Dedifferentiated amniotic fluid mesenchymal stem cell (primary cell): ENCODE measurements around the gene TRIM8.

Source experiments
- DNase-seq: peaks from one replicate; pipeline ENCODE4 v3.0.0-alpha.2; 2016; ENCODE audit errors: extremely low spot score

TRIM8 gene

GRCh38 chr10:102644066-102644645 lies at the start of gene TRIM8:
Gene TRIM8 (plus strand): TSS chr10:102644479. CDS start chr10:102644618, 139 bp downstream.
- no peak for DNase-seq

DNA sequence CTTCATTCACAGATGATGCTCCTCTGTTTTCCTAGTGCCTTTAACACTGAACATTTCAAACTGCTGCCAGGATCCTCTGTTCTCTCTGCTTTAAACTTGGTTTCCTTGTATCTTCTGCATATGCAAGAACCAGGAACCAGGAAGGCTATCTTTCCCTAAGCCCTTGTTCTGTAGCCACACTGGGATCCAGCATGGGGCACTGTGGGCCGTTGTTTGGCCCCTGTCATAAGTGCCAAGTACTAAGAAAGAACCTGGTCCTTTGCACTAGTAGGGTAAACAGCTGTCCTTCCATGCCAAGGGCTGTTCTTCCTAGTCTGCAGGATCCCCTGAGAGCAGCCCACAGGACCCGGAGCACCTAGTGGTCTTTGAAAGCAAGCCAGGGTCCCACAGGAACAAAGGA lies 49.0 kb upstream of the TRIM8 start:
- no peak for DNase-seq

GRCh38 chr10:102595897-102596296 lies 48.4 kb upstream of the TRIM8 start:
- no peak for DNase-seq

DNA sequence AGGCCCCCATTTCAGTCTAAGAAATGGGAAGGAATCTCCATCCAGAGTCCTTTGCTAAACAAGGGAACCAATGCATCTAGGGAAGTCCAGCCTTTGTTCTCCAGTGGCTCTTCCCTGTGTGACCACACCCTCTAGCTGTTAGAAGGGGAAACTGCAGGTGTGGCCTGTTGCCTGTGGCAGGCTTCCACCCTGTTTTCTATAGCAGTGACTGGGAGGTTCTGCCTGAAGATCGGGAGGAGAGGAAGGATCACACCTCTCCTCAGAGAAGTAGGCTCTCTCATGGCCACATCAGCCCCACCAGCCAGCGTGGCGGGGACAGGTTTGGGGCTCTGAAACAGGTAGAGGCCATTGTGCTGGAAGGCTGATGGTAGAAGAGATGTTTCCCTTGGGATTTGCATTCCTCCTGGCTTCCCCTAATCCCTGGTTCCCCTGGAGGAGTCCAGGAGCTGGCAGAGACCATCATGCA lies 47.7 kb upstream of the TRIM8 start:
- DNase-seq, result peak; percentile 26

DNA sequence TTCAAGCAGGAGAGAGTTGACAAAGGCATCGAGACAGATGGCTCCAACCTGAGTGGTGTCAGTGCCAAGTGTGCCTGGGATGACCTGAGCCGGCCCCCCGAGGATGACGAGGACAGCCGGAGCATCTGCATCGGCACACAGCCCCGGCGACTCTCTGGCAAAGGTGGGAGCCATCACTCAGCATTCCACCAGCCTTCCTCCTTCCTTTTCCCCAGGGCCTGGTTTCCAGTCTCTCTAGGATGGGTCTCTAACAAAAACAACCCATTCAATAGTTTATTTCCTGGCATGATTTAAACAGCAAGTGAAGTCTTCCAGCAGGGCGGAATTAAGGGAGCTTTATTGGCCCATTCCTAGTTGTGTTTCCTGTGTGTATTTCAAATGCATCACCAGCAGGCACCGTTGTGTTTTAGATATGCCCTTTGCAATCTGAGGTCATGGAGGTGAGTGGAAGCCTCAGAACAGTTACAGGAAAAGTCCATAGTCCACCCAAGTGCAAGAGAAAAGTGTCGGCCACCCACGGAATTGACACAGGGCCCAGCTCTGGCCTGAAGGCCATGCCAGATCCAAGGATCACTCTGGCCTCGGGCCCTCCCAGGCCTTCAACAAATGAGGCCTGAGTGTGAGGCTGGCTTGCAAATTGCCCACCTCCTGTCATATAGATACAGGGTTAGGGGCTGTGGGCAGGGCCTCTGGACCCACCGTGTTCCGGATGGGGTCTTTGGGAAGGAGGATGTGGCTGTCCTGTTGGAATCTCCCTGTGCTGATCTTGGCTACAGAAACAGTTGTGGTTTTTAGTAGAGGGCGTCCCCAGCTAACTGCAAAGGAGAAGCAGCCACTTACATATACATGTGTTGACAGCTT lies 46.9 kb upstream of the TRIM8 start:
- no peak for DNase-seq

- no peak for DNase-seq
These were observed 46.0 kb upstream of the TRIM8 start for GRCh38 chr10:102598243-102598642.

- no peak for DNase-seq
These were observed 44.5 kb upstream of the TRIM8 start for GRCh38 chr10:102599565-102600327.

DNA sequence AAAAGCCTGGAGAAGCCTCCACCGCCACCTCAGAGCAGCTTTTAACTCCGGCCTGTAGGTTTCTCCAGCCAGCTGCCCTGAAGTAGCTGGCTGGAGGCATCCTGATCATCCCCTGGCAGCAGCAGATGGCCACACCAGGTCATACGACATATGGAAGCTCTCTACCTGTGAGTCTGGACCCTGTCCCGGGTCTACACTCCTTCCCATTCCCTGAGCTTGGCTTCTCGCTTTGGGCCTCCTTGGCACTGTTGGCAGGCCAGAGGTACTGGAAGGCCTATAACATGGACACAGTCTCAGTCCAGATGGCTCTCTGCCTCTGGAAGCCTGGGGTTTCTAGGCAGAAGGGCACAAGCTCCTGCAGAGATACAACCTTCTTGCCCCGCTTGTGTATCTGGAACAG lies 43.5 kb upstream of the TRIM8 start:
- no peak for DNase-seq

GRCh38 chr10:102601639-102602038 lies 42.6 kb upstream of the TRIM8 start:
- no peak for DNase-seq

DNA sequence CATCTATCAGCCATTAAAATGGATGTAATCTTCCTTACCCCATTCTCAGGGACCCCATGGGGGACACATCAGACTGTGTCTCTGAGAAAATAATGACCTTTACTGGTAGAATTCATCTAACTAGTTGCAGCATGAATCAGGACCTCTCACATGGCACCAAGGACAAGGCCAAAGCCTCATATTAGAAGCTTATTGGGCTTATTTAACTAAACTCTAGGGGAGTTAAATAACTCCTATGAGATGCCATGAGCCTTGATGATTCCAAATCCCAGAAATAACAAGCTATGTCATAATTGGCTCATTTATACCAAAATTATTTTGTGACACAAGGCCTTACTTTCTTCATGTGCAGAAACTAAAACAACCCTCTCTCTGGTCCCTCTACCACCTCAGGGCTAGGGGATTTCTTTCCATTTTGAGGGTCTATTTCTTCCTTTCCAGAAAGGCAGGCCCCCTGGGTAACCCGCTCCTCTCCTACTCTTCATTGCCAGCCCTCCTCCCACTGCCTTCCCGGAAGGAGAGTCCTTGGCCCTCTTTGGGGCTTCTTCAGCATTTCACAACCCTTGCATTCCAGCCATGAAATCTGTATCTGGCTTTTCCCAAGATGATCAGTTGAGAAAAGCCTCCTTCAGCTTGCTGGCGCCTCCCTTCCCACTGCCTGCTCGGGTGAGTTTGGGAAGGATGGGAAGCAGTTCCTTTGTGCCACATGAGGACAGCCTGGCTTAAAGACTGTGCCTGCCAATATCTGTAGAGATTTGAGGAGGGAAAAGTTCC lies 41.8 kb upstream of the TRIM8 start:
- peak; percentile 40 for DNase-seq

GRCh38 chr10:102603946-102604345 lies 40.3 kb upstream of the TRIM8 start:
- no peak for DNase-seq

DNA sequence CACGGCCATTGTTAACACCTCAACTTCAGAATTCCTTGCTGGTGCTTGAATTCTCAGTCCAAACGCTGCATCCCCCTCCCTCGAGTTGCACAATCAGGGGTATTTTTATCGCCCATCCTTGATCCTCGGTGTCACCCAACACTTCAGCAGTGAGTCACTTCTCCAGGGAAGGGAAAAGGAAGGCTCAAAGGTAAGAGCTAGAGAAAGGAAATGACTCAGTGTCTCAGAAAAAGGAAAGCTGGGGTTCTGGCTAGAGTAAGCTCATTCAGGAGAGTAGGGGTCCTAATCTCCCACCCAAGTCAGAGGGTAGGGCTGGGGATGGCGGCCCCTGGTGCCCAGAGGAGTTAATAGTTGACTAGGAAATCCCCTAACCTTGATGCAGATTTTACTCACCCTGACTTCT lies 39.8 kb upstream of the TRIM8 start:
- no peak for DNase-seq

- no peak for DNase-seq
These were observed 38.6 kb upstream of the TRIM8 start for GRCh38 chr10:102605712-102606111.

- no peak for DNase-seq
These were observed 35.8 kb upstream of the TRIM8 start for GRCh38 chr10:102608487-102608886.

DNA sequence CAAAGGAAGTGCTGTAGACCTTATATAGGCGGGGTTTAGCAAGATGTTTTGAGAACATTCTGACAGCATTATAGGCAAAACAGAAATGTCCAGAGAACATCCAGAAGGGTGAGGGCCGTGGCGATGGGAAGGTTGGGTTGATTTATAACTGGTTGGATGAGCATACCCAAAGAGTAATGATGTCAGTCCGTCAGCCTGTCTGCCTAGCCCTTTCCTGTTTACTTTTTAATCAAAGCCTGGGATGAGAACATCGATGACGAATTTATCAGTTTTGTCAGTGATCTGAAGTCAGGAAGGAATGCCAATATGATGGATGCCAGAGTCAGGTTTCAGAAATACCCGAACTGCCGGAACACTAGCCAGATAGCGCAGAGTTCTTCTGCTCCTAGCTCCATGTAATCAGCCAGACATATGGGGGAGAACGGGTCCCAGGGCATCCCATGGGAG lies 33.8 kb upstream of the TRIM8 start:
- DNase-seq, result no peak

DNA sequence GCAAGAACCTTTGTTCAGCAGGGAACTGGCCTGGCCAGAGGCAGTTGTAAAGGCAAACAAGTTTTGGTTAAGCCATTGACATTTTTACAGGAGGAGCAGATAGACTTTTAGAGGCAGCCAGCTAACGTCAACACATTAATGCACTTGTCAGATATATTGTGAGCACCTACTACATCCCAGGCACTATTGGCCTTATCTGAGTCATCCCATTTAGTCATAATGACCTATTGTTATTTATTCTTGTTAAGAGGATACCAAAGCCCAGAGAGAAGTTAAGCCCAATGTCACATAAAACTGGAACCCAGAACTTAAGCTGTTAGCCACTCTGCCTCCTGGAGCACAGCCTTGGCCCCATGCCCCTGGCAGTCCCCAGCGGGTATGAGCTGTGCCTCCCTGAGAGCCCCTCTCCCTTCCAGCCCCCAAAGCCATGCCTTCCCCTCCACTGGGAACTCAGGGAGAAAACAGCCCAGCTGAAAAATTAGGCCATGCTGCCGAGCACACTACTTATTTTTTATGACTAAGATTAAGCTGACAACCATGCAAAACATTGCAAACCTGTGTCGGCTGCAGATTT lies 32.7 kb upstream of the TRIM8 start:
- no peak for DNase-seq

- DNase-seq, result no peak
These were observed 31.4 kb upstream of the TRIM8 start for GRCh38 chr10:102612964-102613275.

- no peak for DNase-seq
These were observed 31.0 kb upstream of the TRIM8 start for GRCh38 chr10:102613286-102613685.

GRCh38 chr10:102613785-102614184 lies 30.5 kb upstream of the TRIM8 start:
- no peak for DNase-seq

GRCh38 chr10:102614888-102615287 lies 29.4 kb upstream of the TRIM8 start:
- DNase-seq, result no peak

DNA sequence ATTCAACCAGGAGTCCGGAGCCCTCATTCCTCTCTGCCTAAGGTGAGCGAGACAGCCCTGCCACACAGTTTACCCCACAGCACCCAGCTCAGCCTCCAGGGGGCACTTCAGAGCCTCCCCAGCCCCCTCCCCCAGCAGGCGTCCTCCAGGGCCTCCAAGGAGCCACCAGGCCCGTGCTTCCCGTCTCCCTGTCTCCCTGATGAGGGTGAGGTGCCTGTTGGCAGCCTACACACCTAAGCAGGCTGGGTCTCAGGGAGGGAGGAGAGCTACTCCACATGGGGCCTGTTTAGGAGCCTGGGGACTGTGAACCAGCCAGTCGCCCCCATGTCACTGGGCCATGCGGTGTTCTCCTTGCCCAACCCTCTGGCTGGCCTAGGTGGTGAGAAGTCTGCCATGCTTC lies 28.9 kb upstream of the TRIM8 start:
- no peak for DNase-seq
